ENCODE data around the gene IL2RA. TPM values are rescaled to one million over a fixed set of nuclear protein-coding genes. Genes with fewer than 3 reads are reported as not detected.

Gene IL2RA
- total and polyA plus RNA-seq, 2 donors (not counting 3 experiments of a cell fraction or from before 2014, with no cell fraction given): not detected

- Histone ChIP-seq H3K27ac (ENCODE audit: insufficient read depth, low read depth, low read length) (no peak overlapping the region), H3K9me1 (replicated peaks; ENCODE audit: control insufficient read depth, extremely low read depth, insufficient read depth, low read length) (no peaks in the 10 kb centered on the region), H4K20me1 (replicated peaks; ENCODE audit: control insufficient read depth, extremely low read depth, insufficient read depth, low read length) (no peaks in the 10 kb centered on the region), H3K4me1 (ENCODE audit: control insufficient read depth, extremely low read depth, insufficient read depth, low read length) (no peaks in the 10 kb centered on the region), H3K79me2 (ENCODE audit: control insufficient read depth, insufficient read depth, low read length) (no peaks in the 10 kb centered on the region), H3K4me2 (ENCODE audit: insufficient read depth, low read length) (no peak overlapping the region), H3K9me3 (replicated peaks; ENCODE audit: control insufficient read depth, insufficient read depth, low read length) (no peaks in the 10 kb centered on the region), H3K27me3 (ENCODE audit: control insufficient read depth in 2 of 2, insufficient read depth in 2 of 2, low read length in 2 of 2) (peaks cover 0 to 7% of the 10 kb centered on the region in 2 experiments), H3K4me3 (replicated peaks in 1 of 3; ENCODE audit: insufficient read depth in 1 of 3, low read depth in 1 of 3, low read length in 3 of 3) (no peak overlapping the region), H3K9ac (replicated peaks; ENCODE audit: extremely low read depth, insufficient read depth, low read length) (no peak overlapping the region), H2AFZ (ENCODE audit: low read depth, low read length) (no peak overlapping the region), H3K36me3 (ENCODE audit: control insufficient read depth in 2 of 2, extremely low read depth in 1 of 2, insufficient read depth in 2 of 2, low read length in 2 of 2) (no peaks in the 10 kb centered on the region)
- ChIA-PET CTCF (no interaction called here), POLR2A (no interaction called here)
- intact Hi-C loops (cut with micrococcal nuclease) (no loop called here), dilution Hi-C loops (cut with MboI; ENCODE audit: extremely low pct_ligation_motif_present, low sequenced_read_pairs) (no loop called here)
- BruUV-seq (replicated peaks): no TSS peak
- TF ChIP-seq MYC (IDR thresholded peaks at IDR 0.05; ENCODE audit: low read depth, low read length) (no peak), POLR2A (IDR thresholded peaks at IDR 0.05; ENCODE audit: low read depth, low read length) (no peak), MAX (IDR thresholded peaks at IDR 0.05; ENCODE audit: insufficient read depth, insufficient read length) (no peak), JUN (IDR thresholded peaks at IDR 0.05; ENCODE audit: borderline replicate concordance, insufficient read depth, insufficient read length, low read depth) (no peak), FOS (IDR thresholded peaks at IDR 0.05; ENCODE audit: borderline replicate concordance, insufficient read depth, low read length) (no peak), EZH2 (IDR thresholded peaks at IDR 0.05; ENCODE audit: borderline replicate concordance, low read depth, low read length, severe bottlenecking) (no peak), POLR2AphosphoS5 (IDR thresholded peaks at IDR 0.05; ENCODE audit: insufficient read depth, low read depth, low read length) (no peak)
- FAIRE-seq (no peak), DNase-seq (ENCODE audit: low read depth, low spot score) (no peak)
These were observed 62.6 kb downstream of the IL2RA start for GRCh38 chr10:5999440-6000165.

GRCh38 chr10:5996696-5997095 is 65.5 kb downstream of the IL2RA start:
- Histone ChIP-seq H3K27ac (ENCODE audit: insufficient read depth, low read depth, low read length) (no peak overlapping the region), H2AFZ (ENCODE audit: low read depth, low read length) (no peak overlapping the region), H3K4me2 (ENCODE audit: insufficient read depth, low read length) (no peak overlapping the region), H3K36me3 (ENCODE audit: control insufficient read depth in 2 of 2, extremely low read depth in 1 of 2, insufficient read depth in 2 of 2, low read length in 2 of 2) (no peaks in the 10 kb centered on the region), H3K9ac (replicated peaks; ENCODE audit: extremely low read depth, insufficient read depth, low read length) (no peak overlapping the region), H4K20me1 (replicated peaks; ENCODE audit: control insufficient read depth, extremely low read depth, insufficient read depth, low read length) (no peaks in the 10 kb centered on the region), H3K9me1 (replicated peaks; ENCODE audit: control insufficient read depth, extremely low read depth, insufficient read depth, low read length) (no peaks in the 10 kb centered on the region), H3K4me1 (ENCODE audit: control insufficient read depth, extremely low read depth, insufficient read depth, low read length) (no peaks in the 10 kb centered on the region), H3K27me3 (ENCODE audit: control insufficient read depth in 2 of 2, insufficient read depth in 2 of 2, low read length in 2 of 2) (peaks cover 0 to 4% of the 10 kb centered on the region in 2 experiments), H3K79me2 (ENCODE audit: control insufficient read depth, insufficient read depth, low read length) (no peaks in the 10 kb centered on the region), H3K4me3 (replicated peaks in 1 of 3; ENCODE audit: insufficient read depth in 1 of 3, low read depth in 1 of 3, low read length in 3 of 3) (no peak overlapping the region), H3K9me3 (replicated peaks; ENCODE audit: control insufficient read depth, insufficient read depth, low read length) (no peaks in the 10 kb centered on the region)
- dilution Hi-C loops (cut with MboI; ENCODE audit: extremely low pct_ligation_motif_present, low sequenced_read_pairs): no loop called here
- no TSS peak for BruUV-seq (replicated peaks)
- intact Hi-C loops (cut with micrococcal nuclease): no loop called here
- FAIRE-seq: no peak
- POLR2A ChIA-PET: no interaction called here
- no peak for TF ChIP-seq EZH2 (IDR thresholded peaks at IDR 0.05; ENCODE audit: borderline replicate concordance, low read depth, low read length, severe bottlenecking)
- no peak for TF ChIP-seq CTCF (IDR thresholded peaks at IDR 0.05; ENCODE audit: extremely low read depth in 1 of 2, insufficient read depth in 1 of 2, low read depth in 1 of 2, low read length in 2 of 2)
- no peak for TF ChIP-seq POLR2AphosphoS5 (IDR thresholded peaks at IDR 0.05; ENCODE audit: insufficient read depth, low read depth, low read length)
- TF ChIP-seq POLR2A (IDR thresholded peaks at IDR 0.05; ENCODE audit: low read depth, low read length): no peak
- no peak for TF ChIP-seq FOS (IDR thresholded peaks at IDR 0.05; ENCODE audit: borderline replicate concordance, insufficient read depth, low read length)
- no peak for TF ChIP-seq GATA2 (IDR thresholded peaks at IDR 0.05; ENCODE audit: insufficient read depth, insufficient read length, low read depth, low read length)
- TF ChIP-seq JUN (IDR thresholded peaks at IDR 0.05; ENCODE audit: borderline replicate concordance, insufficient read depth, insufficient read length, low read depth): no peak
- no peak for TF ChIP-seq MYC (IDR thresholded peaks at IDR 0.05; ENCODE audit: low read depth, low read length)
- no peak for TF ChIP-seq MAX (IDR thresholded peaks at IDR 0.05; ENCODE audit: insufficient read depth, insufficient read length)
- CTCF ChIA-PET: interaction anchor here (2.1 kb wide), 1 partner anchor 17 kb away, joined by 6 read pairs; no protein-coding TSS in a partner anchor
- no peak for DNase-seq (ENCODE audit: low read depth, low spot score)

All from endothelial cell of umbilical vein (primary cell).